Measurements from ENCODE around the gene PRICKLE2. TPM values are rescaled to one million over a fixed set of nuclear protein-coding genes. Genes with fewer than 3 reads are reported as not detected.

Gene PRICKLE2
- total RNA-seq, 1 experiment from 2014 or later, result 1.9 TPM

DNA sequence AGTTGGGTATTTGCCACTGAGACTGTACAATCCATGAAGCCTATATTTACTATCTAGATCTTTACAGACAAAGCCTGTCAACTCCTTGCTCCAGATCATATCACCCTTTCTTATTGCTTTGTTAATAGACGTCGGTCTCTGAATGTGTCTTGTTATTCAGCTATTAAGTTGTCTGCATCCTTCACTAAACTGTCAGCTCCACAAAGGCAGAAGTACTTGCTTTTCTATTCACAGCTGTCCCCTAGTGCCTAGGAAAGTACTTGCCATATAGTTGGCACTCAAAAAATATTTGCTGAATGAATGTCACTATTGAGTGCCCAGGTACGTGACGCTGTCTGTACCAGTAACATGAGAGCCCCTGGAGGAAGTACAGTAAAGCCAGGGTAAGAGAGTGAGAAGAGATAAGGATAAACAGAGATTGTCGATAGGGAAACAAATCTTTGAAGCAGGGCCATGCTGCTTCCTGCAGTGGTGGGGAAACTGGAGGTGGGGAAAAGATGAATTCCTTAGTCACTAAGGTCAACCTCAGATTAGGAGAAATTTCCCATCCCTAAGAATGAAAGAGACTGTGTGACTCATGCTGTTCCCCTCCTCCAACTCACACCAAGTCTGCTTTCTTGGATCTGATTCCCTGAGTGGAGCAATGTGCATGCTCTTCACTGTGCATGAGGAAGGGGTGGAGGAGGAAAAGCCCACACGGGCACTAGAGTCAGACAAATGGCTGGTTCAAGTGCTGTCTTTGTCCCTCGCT lies 36.3 kb downstream of the PRICKLE2 start:
- peak; percentile 50 for DNase-seq
- H3K4me3 Mint-ChIP-seq (ENCODE audit: low read depth, unreplicated experiment), result peak overlapping the region; percentile 53
- no peaks in the 10 kb centered on the region for H3K27me3 Mint-ChIP-seq (ENCODE audit: unreplicated experiment)
- peaks cover 12% of the 10 kb centered on the region for H3K36me3 Mint-ChIP-seq (ENCODE audit: insufficient read depth, unreplicated experiment)
- H3K4me1 Mint-ChIP-seq (ENCODE audit: low read depth, unreplicated experiment), result peaks cover 46% of the 10 kb centered on the region
- CTCF ChIA-PET, result no interaction called here
- H3K9me3 Mint-ChIP-seq (ENCODE audit: low read depth, unreplicated experiment), result no peaks in the 10 kb centered on the region
- intact Hi-C loops (cut with micrococcal nuclease; ENCODE audit: unreplicated experiment), result loop anchor here (10.0 kb wide), 2 partner anchors 154 to 296 kb away; no protein-coding TSS in a partner anchor
- peak overlapping the region; percentile 84 for H3K27ac Mint-ChIP-seq (ENCODE audit: unreplicated experiment)
- BruUV-seq (replicated peaks), result no TSS peak
- no peak for TF ChIP-seq CTCF (IDR thresholded peaks at IDR 0.05; ENCODE audit: unreplicated experiment)

GRCh38 chr3:64187065-64187959 lies 38.0 kb downstream of the PRICKLE2 start:
- Mint-ChIP-seq H3K36me3 (ENCODE audit: insufficient read depth, unreplicated experiment) (peaks cover 12% of the 10 kb centered on the region), H3K9me3 (ENCODE audit: low read depth, unreplicated experiment) (no peaks in the 10 kb centered on the region), H3K27ac (ENCODE audit: unreplicated experiment) (peak overlapping the region; percentile 73), H3K27me3 (ENCODE audit: unreplicated experiment) (no peaks in the 10 kb centered on the region), H3K4me1 (ENCODE audit: low read depth, unreplicated experiment) (peaks cover 46% of the 10 kb centered on the region), H3K4me3 (ENCODE audit: low read depth, unreplicated experiment) (no peak overlapping the region)
- no peak for TF ChIP-seq CTCF (IDR thresholded peaks at IDR 0.05; ENCODE audit: unreplicated experiment)
- peak; percentile 71 for DNase-seq
- CTCF ChIA-PET, result interaction anchor here (0.5 to 1.7 kb wide), 4 partner anchors 18 to 262 kb away, joined by 3 to 7 read pairs (median 5); partner anchors contain the start of gene PRICKLE2
- intact Hi-C loops (cut with micrococcal nuclease; ENCODE audit: unreplicated experiment), result loop anchor here (1.0 to 10.0 kb wide), 3 partner anchors 38 to 297 kb away; partner anchors contain the start of gene PRICKLE2
- no TSS peak for BruUV-seq (replicated peaks)

DNA sequence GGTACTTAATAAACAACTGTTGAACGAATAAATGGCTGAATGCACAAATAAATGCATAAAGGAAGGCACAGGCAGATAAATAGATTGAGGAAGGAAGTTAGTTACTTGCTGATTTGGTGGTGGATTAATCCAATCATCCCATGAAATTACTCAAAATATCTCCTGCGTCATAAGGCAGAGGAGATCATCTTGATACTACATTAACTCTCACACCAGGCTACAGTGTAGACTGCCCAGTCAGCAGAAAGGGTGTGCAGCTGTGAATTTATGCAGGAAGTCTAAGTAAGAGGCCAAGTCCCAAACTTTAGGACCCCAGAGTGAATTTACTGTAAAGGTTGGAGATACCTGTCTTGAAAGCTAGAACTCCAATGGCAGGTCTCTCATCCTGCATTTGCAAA lies 38.6 kb downstream of the PRICKLE2 start:
- no peak for DNase-seq
- Mint-ChIP-seq H3K36me3 (ENCODE audit: insufficient read depth, unreplicated experiment) (peaks cover 12% of the 10 kb centered on the region), H3K4me1 (ENCODE audit: low read depth, unreplicated experiment) (peaks cover 46% of the 10 kb centered on the region), H3K9me3 (ENCODE audit: low read depth, unreplicated experiment) (no peaks in the 10 kb centered on the region), H3K27ac (ENCODE audit: unreplicated experiment) (no peak overlapping the region), H3K27me3 (ENCODE audit: unreplicated experiment) (no peaks in the 10 kb centered on the region), H3K4me3 (ENCODE audit: low read depth, unreplicated experiment) (no peak overlapping the region)
- no peak for TF ChIP-seq CTCF (IDR thresholded peaks at IDR 0.05; ENCODE audit: unreplicated experiment)
- CTCF ChIA-PET, result interaction anchor here (1.3 to 1.7 kb wide), 2 partner anchors 17 to 38 kb away, joined by 4 to 7 read pairs; partner anchors contain the start of gene PRICKLE2
- intact Hi-C loops (cut with micrococcal nuclease; ENCODE audit: unreplicated experiment), result loop anchor here (1.0 to 10.0 kb wide), 3 partner anchors 39 to 298 kb away; partner anchors contain the start of gene PRICKLE2
- BruUV-seq (replicated peaks), result no TSS peak

- no TSS peak for BruUV-seq (replicated peaks)
- Mint-ChIP-seq H3K4me3 (ENCODE audit: low read depth, unreplicated experiment) (no peak overlapping the region), H3K9me3 (ENCODE audit: low read depth, unreplicated experiment) (no peaks in the 10 kb centered on the region), H3K36me3 (ENCODE audit: insufficient read depth, unreplicated experiment) (peaks cover 12% of the 10 kb centered on the region), H3K4me1 (ENCODE audit: low read depth, unreplicated experiment) (peaks cover 46% of the 10 kb centered on the region), H3K27me3 (ENCODE audit: unreplicated experiment) (no peaks in the 10 kb centered on the region), H3K27ac (ENCODE audit: unreplicated experiment) (no peak overlapping the region)
- TF ChIP-seq CTCF (IDR thresholded peaks at IDR 0.05; ENCODE audit: unreplicated experiment), result no peak
- CTCF ChIA-PET, result no interaction called here
- intact Hi-C loops (cut with micrococcal nuclease; ENCODE audit: unreplicated experiment), result loop anchor here (10.0 kb wide), 2 partner anchors 151 to 299 kb away; no protein-coding TSS in a partner anchor
- DNase-seq, result no peak
These were observed 39.8 kb downstream of the PRICKLE2 start for GRCh38 chr3:64185436-64185835.

All from Calu3 (cell line).